CD14-positive monocyte (primary cell): ENCODE results near the gene KASH5. TPM values are rescaled to one million over a fixed set of nuclear protein-coding genes. Genes with fewer than 3 reads are reported as not detected.

Source experiments
- DNase-seq, 3 donors: peaks; one replicate each; pipeline ENCODE4 v3.0.0-alpha.2; 2011 to 2022
- H2AFZ ChIP-seq: 2 replicates; pipeline ENCODE4 v1.6.0; 2012; ENCODE audit warnings: mild to moderate bottlenecking, low read depth, low read length, inconsistent platforms; ENCODE audit not compliant: insufficient read depth, poor library complexity, severe bottlenecking
- H3K27ac ChIP-seq, 2 donors: 1 replicate in 1 of 2; 2 replicates in 1 of 2; pipeline ENCODE4 v1.5.1; 2012 to 2013; ENCODE audit warnings: low read length in 2 of 2, control low read depth in 1 of 2, inconsistent platforms in 1 of 2, low read depth in 1 of 2, mild to moderate bottlenecking in 1 of 2
- H3K27me3 ChIP-seq, 2 donors: one replicate each; pipeline versions ENCODE4 v1.6.0 to v1.6.1; 2011 to 2013; ENCODE audit warnings: low read length in 2 of 2; ENCODE audit not compliant: control insufficient read depth in 2 of 2, insufficient read depth in 2 of 2
- H3K36me3 ChIP-seq, 2 donors: replicated peaks in 1 of 2; 1 replicate in 1 of 2; 2 replicates in 1 of 2; pipeline versions ENCODE4 v1.5.1 to v1.6.1; 2012 to 2013; ENCODE audit warnings: low read length in 2 of 2, control low read depth in 1 of 2, inconsistent platforms in 1 of 2, mild to moderate bottlenecking in 1 of 2; ENCODE audit not compliant: insufficient read depth in 2 of 2, control insufficient read depth in 1 of 2
- H3K4me1 ChIP-seq, 2 donors: 1 replicate in 1 of 2; 2 replicates in 1 of 2; pipeline versions ENCODE4 v1.5.1 to v1.6.1; 2012 to 2013; ENCODE audit warnings: low read length in 2 of 2, control low read depth in 1 of 2, inconsistent platforms in 1 of 2, mild to moderate bottlenecking in 1 of 2, moderate library complexity in 1 of 2; ENCODE audit not compliant: insufficient read depth in 2 of 2, control insufficient read depth in 1 of 2
- H3K4me2 ChIP-seq: replicated peaks from 2 replicates; pipeline ENCODE3; 2012; ENCODE audit warnings: low read length, moderate library complexity, mild to moderate bottlenecking; ENCODE audit not compliant: poor library complexity, severe bottlenecking; ENCODE audit errors: extremely low read depth
- H3K4me3 ChIP-seq, 3 experiments: fragments of 200-600 bp in 1 of 3; sonication (generic) in 1 of 3; replicated peaks in 1 of 3; 1 replicate in 2 of 3; 2 replicates in 1 of 3; pipeline ENCODE4 v1.5.1; 2011 to 2013; ENCODE audit warnings: low read length in 3 of 3, mild to moderate bottlenecking in 3 of 3, control low read depth in 2 of 3, low read depth in 2 of 3, inconsistent platforms in 1 of 3, moderate library complexity in 1 of 3
- H3K79me2 ChIP-seq: 2 replicates; pipeline ENCODE4 v1.6.0; 2012; ENCODE audit warnings: mild to moderate bottlenecking, control low read depth, inconsistent platforms, low read length, moderate library complexity; ENCODE audit not compliant: insufficient read depth
- H3K9ac ChIP-seq: 2 replicates; pipeline ENCODE4 v1.6.0; 2017; ENCODE audit warnings: low read length, mild to moderate bottlenecking; ENCODE audit not compliant: insufficient read depth, poor library complexity, severe bottlenecking
- H3K9me3 ChIP-seq, 2 donors: replicated peaks in 1 of 2; 1 replicate in 1 of 2; 2 replicates in 1 of 2; pipeline versions ENCODE4 v1.5.1 to v1.6.1; 2012 to 2013; ENCODE audit warnings: low read length in 2 of 2, control low read depth in 1 of 2; ENCODE audit not compliant: control insufficient read depth in 1 of 2, insufficient read depth in 1 of 2
- H4K20me1 ChIP-seq: 2 replicates; pipeline ENCODE4 v1.6.0; 2012; ENCODE audit warnings: mild to moderate bottlenecking, low read length, control low read depth, moderate library complexity; ENCODE audit not compliant: insufficient read depth
- H3K27ac Mint-ChIP-seq, 7 donors: one replicate each; pipeline ENCODE4 v1.8.0; 2020; ENCODE audit warnings: mild to moderate bottlenecking in 7 of 7, mixed read lengths in 7 of 7, moderate library complexity in 6 of 7, inconsistent platforms in 2 of 7
- H3K27me3 Mint-ChIP-seq, 3 donors: one replicate each; pipeline ENCODE4 v1.8.0; 2021 to 2022; ENCODE audit warnings: low read depth in 3 of 3, mild to moderate bottlenecking in 3 of 3, mixed read lengths in 3 of 3, moderate library complexity in 3 of 3, inconsistent platforms in 1 of 3
- H3K36me3 Mint-ChIP-seq, 2 donors: one replicate each; pipeline ENCODE4 v1.8.0; 2020; ENCODE audit warnings: mixed read lengths in 2 of 2, inconsistent platforms in 1 of 2, mild to moderate bottlenecking in 1 of 2
- H3K4me1 Mint-ChIP-seq: one replicate; pipeline ENCODE4 v1.8.0; 2020; ENCODE audit warnings: mild to moderate bottlenecking, mixed read lengths
- H3K4me3 Mint-ChIP-seq, 2 donors: one replicate each; pipeline ENCODE4 v1.8.0; 2020; ENCODE audit warnings: mild to moderate bottlenecking in 2 of 2, mixed read lengths in 2 of 2, moderate library complexity in 1 of 2
- H3K9me3 Mint-ChIP-seq, 7 donors: one replicate each; pipeline ENCODE4 v1.8.0; 2020 to 2022; ENCODE audit warnings: mixed read lengths in 7 of 7, mild to moderate bottlenecking in 6 of 7, moderate library complexity in 6 of 7, inconsistent platforms in 2 of 7
- WGBS: methylation state at CpG from one replicate; pipeline ENCODE4 v1.1.5; 2013; ENCODE audit warnings: missing lambda C conversion rate; ENCODE audit not compliant: insufficient coverage; 5-methylcytosine and 5-hydroxymethylcytosine counted together
- intact Hi-C, 2 donors: fragments of 100-400 bp; cut with micrococcal nuclease; formaldehyde crosslinking; loops; one replicate each; pipeline versions ENCODE4 v1.15.0 to v1.15.1; 2023
- polyA plus RNA-seq, 3 donors: library from polyadenylated mRNA; depleted of rRNA in 1 of 3; unstranded in 2 of 3; stranded (reverse) in 1 of 3; fragments of 300-500 nt in 2 of 3; fragments of >200 nt in 1 of 3; fragmentation: Illumina TruSeq in 2 of 3; gene quantifications; 1 replicate in 2 of 3; 2 replicates in 1 of 3; pipeline ENCODE4 v1.2.3, GENCODE V29; 2012 to 2021
- TF ChIP-seq, protein P1 (sequence below): fragments of 200-600 bp; IDR thresholded peaks from one replicate; pipeline ENCODE4 v1.8.0; 2022; ENCODE audit warnings: antibody characterized with exemption, mild to moderate bottlenecking

Gene KASH5
- polyA plus RNA-seq, 3 donors: not detected

DNA sequence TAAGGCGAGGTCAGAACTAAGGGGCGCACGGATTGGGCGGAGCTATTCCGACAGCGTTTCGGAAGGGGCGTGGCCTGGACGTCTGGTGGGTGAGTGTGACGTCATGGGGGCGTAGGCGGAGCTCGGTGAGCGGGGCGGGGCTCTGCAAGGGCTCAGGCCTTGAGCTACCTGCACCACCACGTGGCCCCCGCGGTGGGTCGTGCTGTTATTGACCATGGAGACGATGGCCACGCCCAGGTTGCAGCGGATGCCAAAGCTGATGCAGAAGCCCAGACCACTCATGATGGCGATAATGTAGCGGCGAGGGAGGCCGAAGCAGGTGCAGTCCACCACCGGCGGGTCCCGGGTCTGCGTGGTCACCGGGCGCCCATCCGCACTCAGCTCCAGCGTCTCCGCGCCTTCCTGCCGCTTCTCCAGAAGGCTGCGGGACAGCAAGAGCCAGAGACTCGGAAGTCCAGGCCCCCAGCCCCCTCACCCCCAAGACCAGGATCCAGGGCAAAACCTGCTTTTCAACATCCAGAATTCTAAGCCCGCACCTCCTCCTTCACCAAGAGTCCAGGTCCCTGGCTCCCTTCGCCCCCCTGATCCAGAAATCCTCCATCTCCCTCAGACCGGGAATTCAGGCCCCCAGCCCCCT is 48.5 kb downstream of the KASH5 start:
- whole genome bisulfite sequencing: 9% methylated on average over 41 of the region's 42 CpGs
- Histone ChIP-seq H3K79me2 (no peaks in the 10 kb centered on the region), H3K9ac (no peak overlapping the region), H2AFZ (no peak overlapping the region), H3K9me3 (peaks cover 6 to 39% of the 10 kb centered on the region in 2 donors), H4K20me1 (no peaks in the 10 kb centered on the region), H3K27ac (no peak overlapping the region), H3K36me3 (no peaks in the 10 kb centered on the region), H3K4me2 (no peak overlapping the region), H3K27me3 (peaks cover 77 to 98% of the 10 kb centered on the region in 2 donors), H3K4me3 (no peak overlapping the region), H3K4me1 (peaks cover 6 to 7% of the 10 kb centered on the region in 2 donors)
- TF ChIP-seq, protein P1, sequence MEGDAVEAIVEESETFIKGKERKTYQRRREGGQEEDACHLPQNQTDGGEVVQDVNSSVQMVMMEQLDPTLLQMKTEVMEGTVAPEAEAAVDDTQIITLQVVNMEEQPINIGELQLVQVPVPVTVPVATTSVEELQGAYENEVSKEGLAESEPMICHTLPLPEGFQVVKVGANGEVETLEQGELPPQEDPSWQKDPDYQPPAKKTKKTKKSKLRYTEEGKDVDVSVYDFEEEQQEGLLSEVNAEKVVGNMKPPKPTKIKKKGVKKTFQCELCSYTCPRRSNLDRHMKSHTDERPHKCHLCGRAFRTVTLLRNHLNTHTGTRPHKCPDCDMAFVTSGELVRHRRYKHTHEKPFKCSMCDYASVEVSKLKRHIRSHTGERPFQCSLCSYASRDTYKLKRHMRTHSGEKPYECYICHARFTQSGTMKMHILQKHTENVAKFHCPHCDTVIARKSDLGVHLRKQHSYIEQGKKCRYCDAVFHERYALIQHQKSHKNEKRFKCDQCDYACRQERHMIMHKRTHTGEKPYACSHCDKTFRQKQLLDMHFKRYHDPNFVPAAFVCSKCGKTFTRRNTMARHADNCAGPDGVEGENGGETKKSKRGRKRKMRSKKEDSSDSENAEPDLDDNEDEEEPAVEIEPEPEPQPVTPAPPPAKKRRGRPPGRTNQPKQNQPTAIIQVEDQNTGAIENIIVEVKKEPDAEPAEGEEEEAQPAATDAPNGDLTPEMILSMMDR: no peak
- Mint-ChIP-seq H3K4me1 (peaks cover 25% of the 10 kb centered on the region), H3K36me3 (peaks cover 7 to 17% of the 10 kb centered on the region in 2 donors), H3K9me3 (peaks cover 0 to 49% (median 31%) of the 10 kb centered on the region in 7 donors), H3K27ac (peak overlapping the region in 1 of 7 donors; percentile 46), H3K27me3 (peaks cover 98 to 99% (median 98%) of the 10 kb centered on the region in 3 donors), H3K4me3 (peak overlapping the region in 1 of 2 donors; percentile 83)
- DNase-seq: peak in 1 of 3 donors; percentile 35
- intact Hi-C loops: loop anchor here in 1 of 2 donors (10.0 kb wide), 1 partner anchor 172 kb away; no protein-coding TSS in a partner anchor

DNA sequence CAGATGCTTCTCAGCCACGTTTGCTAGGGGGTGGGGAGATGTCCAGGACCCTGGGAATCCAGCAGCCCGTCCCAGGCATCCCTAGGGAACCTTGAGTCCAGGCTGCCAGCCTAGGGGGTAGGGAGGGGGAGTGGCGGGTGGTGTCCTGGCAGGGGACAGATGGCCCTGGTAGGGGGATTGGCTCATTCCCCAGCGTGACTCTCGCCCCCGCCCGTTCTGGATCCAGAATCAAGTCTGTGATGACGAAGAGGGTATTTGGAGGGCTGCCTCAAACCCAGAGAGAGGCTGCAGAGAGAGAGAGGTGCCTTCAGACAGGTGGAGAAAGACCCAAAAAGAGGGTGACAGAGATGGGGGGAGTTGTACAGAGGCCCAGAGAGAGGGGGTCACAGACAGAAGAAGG is 49.2 kb downstream of the KASH5 start:
- H4K20me1 ChIP-seq: no peaks in the 10 kb centered on the region
- H3K9me3 ChIP-seq: peaks cover 2 to 44% of the 10 kb centered on the region in 2 donors
- H3K36me3 ChIP-seq: no peaks in the 10 kb centered on the region
- H3K27me3 Mint-ChIP-seq: peaks cover 98 to 99% (median 98%) of the 10 kb centered on the region in 3 donors
- H3K9me3 Mint-ChIP-seq: peaks cover 0 to 50% (median 32%) of the 10 kb centered on the region in 7 donors
- no peak overlapping the region for H3K4me2 ChIP-seq
- intact Hi-C loops: loop anchor here in 1 of 2 donors (10.0 kb wide), 1 partner anchor 172 kb away; no protein-coding TSS in a partner anchor
- H3K4me1 ChIP-seq: peaks cover 12 to 15% of the 10 kb centered on the region in 2 donors
- H3K27me3 ChIP-seq: peaks cover 80 to 98% of the 10 kb centered on the region in 2 donors
- 32% methylated on average over 7 of the region's 8 CpGs for WGBS
- peak overlapping the region in 1 of 2 donors; percentile 40 for H3K4me3 Mint-ChIP-seq
- no peak overlapping the region for H3K4me3 ChIP-seq
- no peak for DNase-seq
- TF ChIP-seq, protein P1: no peak
- peaks cover 10 to 21% of the 10 kb centered on the region in 2 donors for H3K36me3 Mint-ChIP-seq
- no peak overlapping the region for H3K9ac ChIP-seq
- H3K27ac Mint-ChIP-seq: peak overlapping the region in 1 of 7 donors; percentile 56
- H3K27ac ChIP-seq: no peak overlapping the region
- H3K4me1 Mint-ChIP-seq: peaks cover 30% of the 10 kb centered on the region
- H2AFZ ChIP-seq: no peak overlapping the region
- no peaks in the 10 kb centered on the region for H3K79me2 ChIP-seq
